ENCODE data around the gene ETV6.

Gene ETV6

DNA sequence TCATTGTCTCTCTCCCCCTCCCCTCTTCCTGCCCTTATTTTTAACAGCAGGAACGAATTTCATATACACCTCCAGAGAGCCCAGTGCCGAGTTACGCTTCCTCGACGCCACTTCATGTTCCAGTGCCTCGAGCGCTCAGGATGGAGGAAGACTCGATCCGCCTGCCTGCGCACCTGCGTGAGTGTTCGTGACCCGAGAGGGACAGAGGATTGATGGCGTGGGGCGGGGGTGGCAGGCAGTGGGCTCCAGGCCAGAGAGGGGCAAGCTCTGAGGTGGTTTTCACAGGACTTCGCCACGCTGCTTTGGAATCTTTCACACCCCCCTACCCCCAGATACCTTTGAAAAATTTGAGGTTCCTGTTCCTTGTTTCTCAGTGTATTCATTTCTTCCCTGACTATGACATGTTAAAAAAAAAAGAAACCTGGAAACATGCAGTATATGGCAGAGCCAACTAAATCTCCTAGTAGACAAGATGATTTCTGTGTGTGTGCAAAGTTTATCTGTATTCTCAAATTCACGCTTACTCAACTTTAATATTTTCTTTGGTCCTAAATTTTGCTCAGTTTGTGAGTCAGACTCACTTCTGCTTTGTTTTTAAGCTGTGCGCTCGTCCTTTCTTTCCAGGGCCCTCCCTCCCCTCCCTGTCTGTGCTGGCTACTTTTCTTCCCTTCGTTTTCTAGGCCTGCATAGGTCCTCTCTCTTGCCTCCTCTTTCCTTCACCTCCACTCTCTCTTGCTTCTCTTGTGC, 103.1 kb downstream of the ETV6 start:
- TF ChIP-seq, protein P1, sequence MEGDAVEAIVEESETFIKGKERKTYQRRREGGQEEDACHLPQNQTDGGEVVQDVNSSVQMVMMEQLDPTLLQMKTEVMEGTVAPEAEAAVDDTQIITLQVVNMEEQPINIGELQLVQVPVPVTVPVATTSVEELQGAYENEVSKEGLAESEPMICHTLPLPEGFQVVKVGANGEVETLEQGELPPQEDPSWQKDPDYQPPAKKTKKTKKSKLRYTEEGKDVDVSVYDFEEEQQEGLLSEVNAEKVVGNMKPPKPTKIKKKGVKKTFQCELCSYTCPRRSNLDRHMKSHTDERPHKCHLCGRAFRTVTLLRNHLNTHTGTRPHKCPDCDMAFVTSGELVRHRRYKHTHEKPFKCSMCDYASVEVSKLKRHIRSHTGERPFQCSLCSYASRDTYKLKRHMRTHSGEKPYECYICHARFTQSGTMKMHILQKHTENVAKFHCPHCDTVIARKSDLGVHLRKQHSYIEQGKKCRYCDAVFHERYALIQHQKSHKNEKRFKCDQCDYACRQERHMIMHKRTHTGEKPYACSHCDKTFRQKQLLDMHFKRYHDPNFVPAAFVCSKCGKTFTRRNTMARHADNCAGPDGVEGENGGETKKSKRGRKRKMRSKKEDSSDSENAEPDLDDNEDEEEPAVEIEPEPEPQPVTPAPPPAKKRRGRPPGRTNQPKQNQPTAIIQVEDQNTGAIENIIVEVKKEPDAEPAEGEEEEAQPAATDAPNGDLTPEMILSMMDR (IDR thresholded peaks at IDR 0.05; ENCODE audit: low read depth, low read length, missing control alignments): no peak
- DNase-seq (ENCODE audit: low read depth): no peak
- in situ Hi-C loops (cut with HindIII; ENCODE audit: low sequenced_read_pairs): no loop called here

DNA sequence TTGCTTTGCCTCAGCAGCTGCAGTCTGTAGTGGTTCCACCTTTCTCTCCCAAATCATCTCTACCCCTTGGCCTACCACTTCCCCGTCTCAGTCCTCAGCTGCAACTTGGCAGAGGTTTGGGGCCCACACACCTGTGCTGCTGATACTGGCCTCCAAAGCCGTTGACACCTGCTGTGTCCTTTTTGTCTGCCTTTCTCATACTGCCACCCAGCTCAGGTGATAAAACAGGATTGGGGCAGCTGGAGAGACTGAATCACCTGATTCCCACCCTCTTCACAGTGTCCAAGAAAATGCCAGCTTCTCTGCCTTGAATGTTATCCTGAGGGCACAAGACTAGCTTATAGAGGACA, 103.7 kb downstream of the ETV6 start:
- no peak overlapping the region for H3K4me3 ChIP-seq (ENCODE audit: low read depth, low read length)
- DNase-seq (ENCODE audit: low read depth): no peak
- TF ChIP-seq, protein P1 (IDR thresholded peaks at IDR 0.05; ENCODE audit: low read depth, low read length, missing control alignments): no peak
- in situ Hi-C loops (cut with HindIII; ENCODE audit: low sequenced_read_pairs): no loop called here

More for the DNA sequence above, 103.1 kb downstream of the ETV6 start:
- H3K4me3 ChIP-seq (ENCODE audit: low read depth, low read length): no peak overlapping the region

DNA sequence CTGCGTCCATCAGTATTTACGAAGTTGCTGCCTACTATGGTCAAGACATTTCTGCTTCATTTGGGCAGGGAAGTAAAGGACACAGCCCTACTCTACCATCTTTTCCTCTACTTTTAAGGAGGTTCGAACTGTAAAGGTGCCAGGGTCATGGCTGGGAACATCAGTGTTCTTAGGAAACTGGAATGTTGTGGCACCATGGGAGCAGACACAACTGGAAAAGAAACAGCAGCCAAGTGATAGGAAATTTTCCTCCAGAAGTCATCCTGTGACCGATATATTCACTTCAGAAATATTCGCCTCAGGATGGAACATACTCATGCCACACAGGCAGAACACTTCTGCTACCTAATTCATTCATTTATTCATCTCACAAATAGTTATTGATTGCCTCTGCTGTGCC, 104.4 kb downstream of the ETV6 start:
- in situ Hi-C loops (cut with HindIII; ENCODE audit: low sequenced_read_pairs): no loop called here
- TF ChIP-seq, protein P1 (IDR thresholded peaks at IDR 0.05; ENCODE audit: low read depth, low read length, missing control alignments): no peak
- H3K4me3 ChIP-seq (ENCODE audit: low read depth, low read length): no peak overlapping the region
- DNase-seq (ENCODE audit: low read depth): no peak

DNA sequence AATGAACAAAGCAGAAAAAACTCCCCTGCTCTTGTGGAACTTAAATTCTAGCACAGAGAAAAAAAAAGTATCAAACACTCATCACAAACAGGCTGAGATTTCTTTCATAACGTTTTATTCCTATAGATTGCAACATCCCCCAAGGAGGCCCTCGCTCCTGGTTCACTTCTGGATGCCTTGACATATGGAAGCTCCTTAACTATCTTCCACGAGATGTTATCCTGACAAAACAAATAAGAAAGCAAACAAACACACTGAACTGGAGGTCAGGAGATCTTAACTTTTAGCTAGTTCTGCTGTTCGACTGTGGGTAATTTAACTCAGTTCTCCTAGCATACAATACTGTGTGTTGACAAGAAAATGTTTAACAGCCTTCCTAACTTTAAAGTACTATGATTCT, 104.8 kb downstream of the ETV6 start:
- H3K4me3 ChIP-seq (ENCODE audit: low read depth, low read length): no peak overlapping the region
- in situ Hi-C loops (cut with HindIII; ENCODE audit: low sequenced_read_pairs): no loop called here
- TF ChIP-seq, protein P1 (IDR thresholded peaks at IDR 0.05; ENCODE audit: low read depth, low read length, missing control alignments): no peak
- no peak for DNase-seq (ENCODE audit: low read depth)

DNA sequence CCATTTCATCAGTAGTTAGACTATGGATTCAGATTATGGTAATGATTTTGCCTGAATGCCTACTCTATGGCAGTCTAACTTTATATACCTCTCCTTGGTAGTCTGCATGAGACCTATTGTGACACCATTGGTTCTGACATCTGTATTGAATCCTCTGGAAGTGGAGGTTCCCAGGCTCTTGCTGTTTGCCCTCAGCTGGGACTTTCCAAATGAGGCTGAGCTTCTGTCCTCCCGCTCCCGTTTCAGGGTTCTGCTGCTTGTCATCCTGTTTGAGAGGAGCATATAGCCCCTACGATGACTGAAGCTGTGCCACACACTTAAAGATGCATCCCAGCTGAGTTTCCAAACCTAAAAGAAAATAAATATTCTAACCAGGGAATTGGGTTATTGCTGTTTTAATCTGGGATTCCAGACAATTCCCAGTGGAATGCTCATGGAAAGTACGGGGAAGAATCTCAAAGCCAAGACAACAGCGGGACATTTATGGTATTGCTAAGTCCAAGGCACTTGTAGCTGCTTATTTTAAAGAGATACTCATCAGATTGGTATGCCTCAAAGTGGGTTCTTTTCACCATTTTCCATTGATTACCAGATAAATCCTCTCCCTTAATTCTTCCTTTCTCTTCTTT, 105.9 kb downstream of the ETV6 start:
- DNase-seq (ENCODE audit: low read depth): no peak
- TF ChIP-seq, protein P1 (IDR thresholded peaks at IDR 0.05; ENCODE audit: low read depth, low read length, missing control alignments): no peak

DNA sequence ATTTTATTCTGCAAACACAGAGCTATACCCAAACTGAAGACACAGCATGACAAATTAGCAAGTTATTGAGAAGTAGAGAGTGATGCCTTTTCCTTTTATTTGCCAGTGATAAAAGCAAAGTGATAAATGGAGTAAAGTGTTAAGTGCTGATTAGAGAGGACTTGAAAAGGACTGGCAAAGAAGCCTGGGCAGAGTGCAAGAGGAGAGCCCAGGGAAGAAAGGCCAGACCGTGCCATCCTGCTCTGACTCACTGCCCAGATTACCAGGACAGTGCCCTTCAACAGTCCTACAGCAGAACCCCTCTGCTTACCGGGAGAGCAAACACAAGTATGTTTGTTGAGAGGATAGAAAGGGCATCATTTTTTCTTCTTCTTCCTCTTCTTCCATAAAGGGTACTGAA, 106.5 kb downstream of the ETV6 start:
- no peak overlapping the region for H3K4me3 ChIP-seq (ENCODE audit: low read depth, low read length)
- DNase-seq (ENCODE audit: low read depth): no peak
- in situ Hi-C loops (cut with HindIII; ENCODE audit: low sequenced_read_pairs): no loop called here
- TF ChIP-seq, protein P1 (IDR thresholded peaks at IDR 0.05; ENCODE audit: low read depth, low read length, missing control alignments): no peak

More for the DNA sequence above, 105.9 kb downstream of the ETV6 start:
- in situ Hi-C loops (cut with HindIII; ENCODE audit: low sequenced_read_pairs): no loop called here
- no peak overlapping the region for H3K4me3 ChIP-seq (ENCODE audit: low read depth, low read length)

Measured in astrocyte of the cerebellum (primary cell).